ENCODE measurements around the gene RAD51B.

DNA sequence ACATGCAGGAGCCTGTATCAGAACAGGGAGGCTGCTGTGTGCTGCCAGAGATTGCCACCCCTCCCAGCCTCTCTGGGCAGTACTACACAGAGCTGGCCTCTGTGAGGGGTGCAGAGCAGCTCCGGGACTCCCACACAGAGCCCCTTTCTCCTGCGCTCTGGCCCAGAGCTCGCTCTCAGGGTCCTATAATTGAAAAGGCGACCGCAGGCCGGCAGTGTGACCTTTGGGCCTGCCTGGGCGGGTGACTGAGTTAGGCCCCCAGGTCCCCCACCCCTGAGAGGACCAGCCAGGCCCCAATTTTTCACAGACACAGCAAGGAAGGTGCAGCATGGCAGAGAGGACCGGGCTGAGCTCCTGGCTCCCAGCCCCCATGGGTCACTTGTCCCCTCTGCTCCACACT, 836.9 kb downstream of the RAD51B start:
- TF ChIP-seq, protein P1, sequence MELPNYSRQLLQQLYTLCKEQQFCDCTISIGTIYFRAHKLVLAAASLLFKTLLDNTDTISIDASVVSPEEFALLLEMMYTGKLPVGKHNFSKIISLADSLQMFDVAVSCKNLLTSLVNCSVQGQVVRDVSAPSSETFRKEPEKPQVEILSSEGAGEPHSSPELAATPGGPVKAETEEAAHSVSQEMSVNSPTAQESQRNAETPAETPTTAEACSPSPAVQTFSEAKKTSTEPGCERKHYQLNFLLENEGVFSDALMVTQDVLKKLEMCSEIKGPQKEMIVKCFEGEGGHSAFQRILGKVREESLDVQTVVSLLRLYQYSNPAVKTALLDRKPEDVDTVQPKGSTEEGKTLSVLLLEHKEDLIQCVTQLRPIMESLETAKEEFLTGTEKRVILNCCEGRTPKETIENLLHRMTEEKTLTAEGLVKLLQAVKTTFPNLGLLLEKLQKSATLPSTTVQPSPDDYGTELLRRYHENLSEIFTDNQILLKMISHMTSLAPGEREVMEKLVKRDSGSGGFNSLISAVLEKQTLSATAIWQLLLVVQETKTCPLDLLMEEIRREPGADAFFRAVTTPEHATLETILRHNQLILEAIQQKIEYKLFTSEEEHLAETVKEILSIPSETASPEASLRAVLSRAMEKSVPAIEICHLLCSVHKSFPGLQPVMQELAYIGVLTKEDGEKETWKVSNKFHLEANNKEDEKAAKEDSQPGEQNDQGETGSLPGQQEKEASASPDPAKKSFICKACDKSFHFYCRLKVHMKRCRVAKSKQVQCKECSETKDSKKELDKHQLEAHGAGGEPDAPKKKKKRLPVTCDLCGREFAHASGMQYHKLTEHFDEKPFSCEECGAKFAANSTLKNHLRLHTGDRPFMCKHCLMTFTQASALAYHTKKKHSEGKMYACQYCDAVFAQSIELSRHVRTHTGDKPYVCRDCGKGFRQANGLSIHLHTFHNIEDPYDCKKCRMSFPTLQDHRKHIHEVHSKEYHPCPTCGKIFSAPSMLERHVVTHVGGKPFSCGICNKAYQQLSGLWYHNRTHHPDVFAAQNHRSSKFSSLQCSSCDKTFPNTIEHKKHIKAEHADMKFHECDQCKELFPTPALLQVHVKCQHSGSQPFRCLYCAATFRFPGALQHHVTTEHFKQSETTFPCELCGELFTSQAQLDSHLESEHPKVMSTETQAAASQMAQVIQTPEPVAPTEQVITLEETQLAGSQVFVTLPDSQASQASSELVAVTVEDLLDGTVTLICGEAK (IDR thresholded peaks at IDR 0.05): no peak
- TF ChIP-seq, protein P1 (CRISPR knock-in tag; IDR thresholded peaks at IDR 0.05): no peak
- no peak for TF ChIP-seq ZBTB8A (IDR thresholded peaks at IDR 0.05; ENCODE audit: partially characterized antibody)
- TF ChIP-seq ZSCAN29 (IDR thresholded peaks at IDR 0.05): no peak
- no peak for TF ChIP-seq ZNF239 (CRISPR knock-in tag; IDR thresholded peaks at IDR 0.05)
- TF ChIP-seq CHCHD3 (CRISPR knock-in tag; IDR thresholded peaks at IDR 0.05): no peak
- TF ChIP-seq, protein P2, sequence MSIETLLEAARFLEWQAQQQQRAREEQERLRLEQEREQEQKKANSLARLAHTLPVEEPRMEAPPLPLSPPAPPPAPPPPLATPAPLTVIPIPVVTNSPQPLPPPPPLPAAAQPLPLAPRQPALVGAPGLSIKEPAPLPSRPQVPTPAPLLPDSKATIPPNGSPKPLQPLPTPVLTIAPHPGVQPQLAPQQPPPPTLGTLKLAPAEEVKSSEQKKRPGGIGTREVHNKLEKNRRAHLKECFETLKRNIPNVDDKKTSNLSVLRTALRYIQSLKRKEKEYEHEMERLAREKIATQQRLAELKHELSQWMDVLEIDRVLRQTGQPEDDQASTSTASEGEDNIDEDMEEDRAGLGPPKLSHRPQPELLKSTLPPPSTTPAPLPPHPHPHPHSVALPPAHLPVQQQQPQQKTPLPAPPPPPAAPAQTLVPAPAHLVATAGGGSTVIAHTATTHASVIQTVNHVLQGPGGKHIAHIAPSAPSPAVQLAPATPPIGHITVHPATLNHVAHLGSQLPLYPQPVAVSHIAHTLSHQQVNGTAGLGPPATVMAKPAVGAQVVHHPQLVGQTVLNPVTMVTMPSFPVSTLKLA (conservative IDR thresholded peaks at IDR 0.05): no peak

All from K562 (cell line).